UCSD-AML1 (cell line): ENCODE data around the gene ZNF446.
"Not testable (repeated sequence)": the region's sequence is repeated elsewhere in the genome, so short reads cannot be mapped to it uniquely, and the experiment has no call there.

ENCODE experiments used
- DNase-seq: peaks from one replicate; lab custom pipeline; 2025; ENCODE audit not compliant: unreplicated experiment; lab: John Stamatoyannopoulos, UW

Gene ZNF446

GRCh38 chr19:58469241-58470013, 6.7 kb upstream of the ZNF446 start:
- DNase-seq, result no peak

- not testable (repeated sequence) for DNase-seq
Observed at GRCh38 chr19:58470837-58471543, 5.2 kb upstream of the ZNF446 start.

GRCh38 chr19:58471736-58472135, 4.4 kb upstream of the ZNF446 start:
- DNase-seq, result no peak

GRCh38 chr19:58473775-58474174, 2.4 kb upstream of the ZNF446 start:
- no peak for DNase-seq

DNA sequence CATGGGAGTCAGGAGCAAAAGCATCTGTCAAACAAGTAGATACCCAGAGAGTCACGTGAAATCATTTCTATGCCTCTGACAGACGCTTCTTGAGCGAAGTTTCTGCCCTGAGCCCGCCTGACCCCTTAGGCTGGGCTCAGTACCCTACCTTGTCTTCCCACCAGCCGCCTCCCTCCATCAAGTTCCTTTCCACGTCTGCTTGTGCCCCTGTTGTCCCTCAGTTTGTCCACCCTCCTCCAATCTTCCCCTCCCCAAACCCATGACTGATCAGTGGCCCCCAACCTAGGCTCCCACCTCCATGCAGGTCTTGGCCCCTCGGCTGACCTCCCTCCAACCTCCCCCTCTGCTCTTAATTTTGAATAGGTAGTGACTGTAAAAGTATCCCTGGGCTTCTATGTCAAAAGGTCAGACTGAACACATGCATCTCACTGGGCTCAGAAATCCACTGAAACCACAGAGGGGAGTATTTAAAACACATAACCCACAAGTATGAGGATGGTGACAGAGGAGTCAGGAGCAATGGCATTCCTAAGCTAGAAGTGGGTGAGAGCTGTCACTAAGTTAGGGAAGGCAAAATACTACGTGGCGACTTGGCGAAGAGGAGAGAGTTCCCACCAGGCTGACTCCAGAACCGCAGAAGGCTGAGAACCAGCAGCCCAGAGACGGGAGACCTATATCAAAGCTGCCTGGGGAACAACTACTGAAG, 1.7 kb upstream of the ZNF446 start:
- no peak for DNase-seq

DNA sequence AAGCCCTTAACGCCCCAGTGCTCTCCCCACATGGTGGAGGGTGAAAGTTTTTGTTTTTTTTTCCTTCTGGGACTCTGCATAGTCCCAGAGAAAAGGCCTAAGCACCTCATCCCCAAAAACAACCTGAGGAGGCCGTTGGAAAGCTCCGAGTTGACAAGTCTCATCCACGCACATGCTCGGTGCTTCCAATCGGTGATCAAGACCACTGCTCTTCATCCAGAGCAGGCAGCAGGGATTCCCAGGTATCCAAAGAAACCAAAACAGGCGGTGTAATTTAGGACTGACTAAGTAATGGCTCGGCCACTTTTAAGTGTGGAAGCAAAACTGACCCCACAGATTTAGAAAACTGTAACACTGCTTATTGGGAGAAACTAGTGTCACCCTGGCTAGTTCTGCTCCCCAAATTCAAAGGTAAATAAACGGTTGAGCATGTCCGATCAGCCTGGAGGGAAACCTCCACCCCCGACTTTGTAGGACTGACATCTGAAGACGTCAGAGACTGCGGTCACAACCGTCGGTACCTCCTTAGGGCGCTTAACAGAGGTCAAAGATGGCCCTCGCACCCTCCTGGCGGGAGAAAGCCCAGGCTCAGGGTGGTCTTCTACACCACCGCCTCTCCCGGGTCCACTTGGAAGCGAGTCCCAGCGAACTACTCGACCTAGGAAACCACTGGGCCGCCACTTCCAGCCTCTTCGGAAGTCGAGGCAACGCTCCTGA, 997 bp upstream of the ZNF446 start:
- no peak for DNase-seq

DNA sequence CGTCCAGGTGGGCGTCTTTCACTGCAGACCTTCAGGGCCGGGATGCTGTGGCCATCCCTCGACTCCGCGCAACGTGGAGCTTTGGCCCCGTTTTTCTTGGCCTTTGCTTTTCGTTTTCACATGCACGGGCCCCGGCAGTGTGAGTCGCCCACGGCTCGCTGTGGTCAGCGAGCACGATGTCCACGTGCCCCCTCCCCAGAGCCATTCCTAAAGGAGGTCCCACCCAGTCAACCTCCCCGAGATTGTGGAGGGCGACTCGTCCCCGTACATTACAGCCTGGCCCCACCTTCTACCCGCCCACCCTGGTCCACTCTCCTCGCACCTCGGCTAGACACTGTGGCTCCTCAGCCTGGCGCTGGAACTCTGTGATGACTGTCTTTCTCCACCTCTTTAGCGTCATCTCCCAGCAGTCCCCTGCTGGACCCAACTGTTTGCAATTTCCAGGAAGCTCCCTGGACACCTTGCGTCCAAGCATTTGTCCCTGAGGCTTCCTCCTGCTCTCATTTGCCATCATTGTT, 405 bp downstream of the ZNF446 start:
- DNase-seq, result no peak

DNA sequence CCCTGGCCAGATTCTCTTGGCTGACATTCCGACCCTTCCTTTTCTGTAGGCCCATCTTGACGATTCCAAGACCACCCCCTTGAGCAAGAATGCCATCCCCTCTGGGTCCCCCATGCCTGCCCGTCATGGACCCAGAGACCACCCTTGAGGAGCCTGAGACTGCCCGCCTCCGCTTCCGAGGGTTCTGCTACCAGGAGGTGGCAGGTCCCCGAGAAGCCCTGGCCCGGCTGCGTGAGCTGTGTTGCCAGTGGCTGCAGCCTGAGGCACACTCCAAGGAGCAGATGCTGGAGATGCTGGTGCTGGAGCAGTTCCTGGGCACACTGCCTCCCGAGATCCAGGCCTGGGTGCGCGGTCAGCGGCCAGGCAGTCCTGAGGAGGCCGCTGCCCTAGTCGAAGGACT, 978 bp downstream of the ZNF446 start:
- DNase-seq, result no peak

GRCh38 chr19:58477871-58478270, 1.7 kb downstream of the ZNF446 start:
- DNase-seq, result no peak

DNA sequence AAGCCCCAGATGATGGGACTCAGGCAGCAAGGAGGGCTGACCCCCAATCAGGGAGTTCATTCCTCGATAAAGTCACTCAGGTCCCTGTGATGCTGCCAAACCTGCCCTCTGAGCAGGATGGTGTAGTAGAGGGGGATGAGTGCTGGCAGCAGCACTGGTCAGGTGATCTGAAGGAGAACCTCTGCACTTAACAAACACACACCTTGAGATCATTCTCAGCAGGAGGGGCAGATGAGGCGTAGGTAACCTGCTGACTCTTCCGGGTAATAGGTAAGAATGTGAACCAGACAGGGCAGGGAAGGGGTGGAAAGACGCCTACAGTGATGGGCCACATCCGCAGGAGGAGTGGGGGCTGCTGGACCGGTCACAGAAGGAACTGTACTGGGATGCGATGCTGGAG, 3.2 kb downstream of the ZNF446 start:
- DNase-seq, result no peak

DNA sequence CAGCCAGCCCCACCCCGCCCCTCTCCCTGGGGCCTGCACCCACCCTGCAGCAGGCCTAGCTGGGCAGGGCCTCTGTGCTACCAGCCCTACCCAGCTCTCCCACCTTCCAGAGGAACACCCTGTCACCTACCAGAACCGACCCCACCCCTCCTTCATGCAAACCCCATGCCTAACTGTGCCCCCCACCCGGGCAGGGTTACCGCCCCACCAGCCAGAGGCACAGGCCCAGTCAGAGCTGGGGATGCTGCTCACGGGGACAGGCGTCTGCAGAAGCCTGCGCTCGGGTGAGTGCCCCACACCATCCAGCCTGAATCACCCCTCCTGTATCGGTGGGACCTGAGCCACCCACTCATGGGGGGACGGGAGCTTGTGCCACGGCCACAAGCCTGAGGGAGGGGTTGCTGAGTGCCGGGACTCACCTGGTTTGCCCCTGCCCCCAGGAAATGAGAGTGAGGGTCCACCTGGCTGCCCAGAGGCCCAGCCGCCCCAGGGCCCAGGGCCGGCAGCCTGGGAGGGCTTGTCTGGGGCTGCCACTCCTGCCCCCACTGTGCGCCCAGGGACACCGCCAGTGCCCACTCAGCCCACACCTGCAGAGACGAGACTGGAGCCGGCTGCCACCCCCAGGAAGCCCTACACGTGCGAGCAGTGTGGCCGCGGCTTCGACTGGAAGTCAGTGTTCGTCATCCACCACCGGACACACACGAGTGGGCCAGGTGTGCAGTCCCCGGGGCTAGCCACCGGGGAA, 3.8 kb downstream of the ZNF446 start:
- DNase-seq, result no peak

GRCh38 chr19:58480481-58480830, 4.3 kb downstream of the ZNF446 start:
- no peak for DNase-seq

DNA sequence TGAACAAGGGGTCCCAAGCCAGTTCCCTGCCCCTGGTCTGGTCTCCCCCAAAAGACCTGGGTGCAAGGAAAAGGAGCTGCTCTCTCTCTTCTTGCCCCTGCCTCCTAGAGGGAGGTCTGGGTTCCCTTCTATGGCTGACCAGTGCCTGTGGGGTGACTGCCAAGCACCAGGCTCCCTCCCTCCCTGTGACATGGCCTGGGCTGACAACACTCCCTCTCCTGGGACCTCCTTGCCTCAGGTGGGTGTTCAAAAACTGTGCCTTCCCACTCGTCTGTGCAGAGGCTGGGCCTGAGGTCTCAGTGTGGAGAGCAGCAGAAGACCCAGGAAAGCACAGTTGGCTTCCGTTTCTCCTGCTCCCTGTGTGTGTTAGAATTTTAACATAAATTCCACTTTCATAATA, 4.7 kb downstream of the ZNF446 start:
- DNase-seq, result no peak

DNA sequence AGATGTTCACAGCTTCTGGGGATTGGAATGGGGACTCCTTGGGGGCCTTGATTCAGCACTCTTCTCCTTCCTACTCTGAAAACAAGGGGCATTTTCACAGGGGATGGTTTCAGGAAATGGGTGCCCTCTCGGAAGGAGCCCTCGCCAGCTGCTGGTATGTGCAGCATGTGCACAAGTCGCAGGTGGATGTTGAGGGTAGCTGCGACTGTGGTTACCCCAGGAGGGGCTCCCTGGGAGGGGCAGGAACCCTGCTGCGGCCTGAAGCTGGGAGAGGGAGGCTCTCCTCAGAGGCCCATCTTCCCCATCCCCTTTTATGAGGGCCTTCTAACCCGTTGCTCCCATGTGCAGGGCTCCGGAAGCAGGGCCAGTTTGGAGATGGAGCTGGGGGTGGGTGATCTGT, 6.2 kb downstream of the ZNF446 start:
- DNase-seq, result no peak

DNA sequence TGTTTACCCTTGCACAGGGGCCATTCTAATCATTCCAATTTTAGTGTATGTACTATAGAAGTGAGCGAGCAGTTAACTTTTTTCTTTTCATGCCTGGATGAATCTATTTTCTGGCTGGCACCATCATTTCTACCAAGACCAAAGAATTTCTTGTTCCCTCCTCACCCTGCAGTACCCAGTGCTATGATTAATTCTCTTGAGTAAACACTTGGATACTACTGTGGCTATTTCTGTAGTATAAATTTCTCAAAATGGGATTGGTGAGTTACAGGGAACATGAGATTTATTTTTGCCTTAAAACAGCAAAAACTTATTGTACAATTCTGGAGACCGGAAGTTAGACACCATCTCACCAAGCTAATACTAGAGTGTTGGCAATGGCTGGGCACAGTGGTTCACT, 7.6 kb downstream of the ZNF446 start:
- DNase-seq, result no peak

GRCh38 chr19:58484349-58484748, 8.2 kb downstream of the ZNF446 start:
- not testable (repeated sequence) for DNase-seq

DNA sequence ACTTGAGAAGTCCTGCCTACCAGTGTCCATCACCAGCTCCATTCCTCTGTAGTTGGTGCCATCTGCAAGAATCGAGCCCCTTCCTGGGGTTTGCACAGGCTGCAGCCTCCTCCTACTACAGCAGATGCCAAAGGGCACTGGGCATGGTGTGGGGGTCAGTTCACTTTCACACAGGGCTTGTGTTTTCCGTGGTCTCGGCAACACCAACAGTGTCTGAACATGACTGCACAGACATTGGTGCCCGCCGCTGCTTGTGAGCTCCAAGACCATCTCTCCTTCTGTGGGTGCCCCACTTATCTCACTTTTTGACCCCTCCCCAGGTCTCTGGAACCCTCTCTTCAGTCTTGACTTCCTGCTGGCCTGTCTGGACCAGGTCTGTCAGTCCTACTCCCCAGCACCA, 15.2 kb downstream of the ZNF446 start:
- no peak for DNase-seq

DNA sequence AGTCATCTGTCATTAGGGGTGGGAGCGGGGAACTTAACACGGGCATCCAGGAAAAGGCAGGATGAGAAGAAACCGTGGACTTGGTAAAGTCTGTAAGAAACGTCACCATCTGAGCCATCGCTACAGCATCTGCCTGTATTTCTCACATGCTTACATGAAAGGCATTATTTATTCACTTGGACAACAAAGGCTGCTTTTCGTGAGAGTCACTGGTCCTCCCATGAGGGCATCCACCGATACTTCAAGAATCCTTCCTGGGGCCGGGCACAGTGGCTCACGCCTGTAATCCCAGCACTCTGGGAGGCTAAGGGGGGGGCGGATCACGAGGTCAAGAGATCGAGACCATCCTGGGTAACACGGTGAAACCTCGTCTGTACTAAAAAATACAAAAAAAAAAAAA, 16.1 kb downstream of the ZNF446 start:
- no peak for DNase-seq

- no peak for DNase-seq
Observed at GRCh38 chr19:58497634-58498170, 21.6 kb downstream of the ZNF446 start.

GRCh38 chr19:58498316-58499020, 22.3 kb downstream of the ZNF446 start:
- no peak for DNase-seq
